ENCODE results near the gene TUBB4B.

The TUBB4B gene

DNA sequence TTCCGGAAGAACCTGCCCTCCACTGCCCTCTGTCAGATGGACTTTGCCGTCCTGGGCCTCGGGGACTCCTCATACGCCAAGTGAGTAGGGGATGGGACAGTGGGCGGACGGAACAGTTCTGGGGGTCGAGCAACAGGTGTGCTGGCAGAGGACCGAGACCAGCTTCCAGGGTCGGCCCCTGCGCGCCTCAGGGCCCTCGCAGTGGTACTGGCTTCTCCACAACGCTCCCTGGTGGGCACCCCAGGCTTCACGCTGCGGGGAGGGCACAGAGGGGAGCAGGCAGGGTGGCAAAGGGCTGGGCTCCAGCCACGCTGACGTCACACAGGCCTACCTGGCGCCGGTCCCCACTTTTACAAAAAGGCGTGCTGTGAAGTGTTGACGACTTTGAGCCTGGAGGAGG lies 28.6 kb upstream of the TUBB4B start:
- DNase-seq (ENCODE audit: low read depth) = no peak

- DNase-seq (ENCODE audit: low read depth) = no peak
These were observed 27.7 kb upstream of the TUBB4B start for GRCh38 chr9:137213160-137214060.

- no peak for DNase-seq (ENCODE audit: low read depth)
These were observed 26.5 kb upstream of the TUBB4B start for GRCh38 chr9:137214620-137215019.

DNA sequence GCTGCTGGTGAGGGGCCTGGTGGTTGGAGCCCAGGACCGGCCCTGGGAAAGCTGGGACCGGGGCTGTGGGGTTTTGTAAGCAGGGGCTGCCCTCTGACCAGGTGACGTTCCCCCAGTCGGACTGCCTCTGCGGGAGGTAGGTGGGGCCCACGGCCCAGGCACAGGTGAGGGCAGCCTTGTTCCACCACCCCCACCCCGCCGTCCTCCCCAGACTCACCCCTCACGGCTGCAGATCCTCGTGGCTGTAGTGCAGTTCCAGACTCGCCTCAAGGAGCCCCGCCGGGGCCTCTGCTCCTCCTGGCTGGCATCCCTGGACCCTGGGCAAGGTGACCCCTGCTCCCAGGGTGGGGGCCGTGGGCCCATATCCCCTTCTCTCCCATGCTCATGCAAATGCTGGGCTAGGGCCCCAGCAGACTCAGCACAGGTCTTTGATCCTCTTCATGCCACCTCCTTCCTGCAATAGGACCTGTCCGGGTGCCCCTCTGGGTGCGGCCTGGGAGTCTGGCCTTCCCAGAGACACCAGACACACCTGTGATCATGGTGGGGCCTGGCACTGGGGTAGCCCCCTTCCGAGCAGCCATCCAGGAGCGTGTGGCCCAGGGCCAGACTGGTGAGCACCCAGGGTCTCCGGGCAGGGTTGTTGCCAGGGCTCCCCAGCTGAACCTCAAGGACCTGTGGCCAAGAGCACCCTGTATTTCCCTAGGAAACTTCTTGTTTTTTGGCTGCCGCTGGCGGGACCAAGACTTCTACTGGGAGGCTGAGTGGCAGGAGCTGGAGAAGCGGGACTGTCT lies 25.7 kb upstream of the TUBB4B start:
- no peak for DNase-seq (ENCODE audit: low read depth)

- DNase-seq (ENCODE audit: low read depth) = no peak
These were observed 24.7 kb upstream of the TUBB4B start for GRCh38 chr9:137216188-137216965.

GRCh38 chr9:137217276-137218211 lies 23.5 kb upstream of the TUBB4B start:
- DNase-seq (ENCODE audit: low read depth) = no peak

DNA sequence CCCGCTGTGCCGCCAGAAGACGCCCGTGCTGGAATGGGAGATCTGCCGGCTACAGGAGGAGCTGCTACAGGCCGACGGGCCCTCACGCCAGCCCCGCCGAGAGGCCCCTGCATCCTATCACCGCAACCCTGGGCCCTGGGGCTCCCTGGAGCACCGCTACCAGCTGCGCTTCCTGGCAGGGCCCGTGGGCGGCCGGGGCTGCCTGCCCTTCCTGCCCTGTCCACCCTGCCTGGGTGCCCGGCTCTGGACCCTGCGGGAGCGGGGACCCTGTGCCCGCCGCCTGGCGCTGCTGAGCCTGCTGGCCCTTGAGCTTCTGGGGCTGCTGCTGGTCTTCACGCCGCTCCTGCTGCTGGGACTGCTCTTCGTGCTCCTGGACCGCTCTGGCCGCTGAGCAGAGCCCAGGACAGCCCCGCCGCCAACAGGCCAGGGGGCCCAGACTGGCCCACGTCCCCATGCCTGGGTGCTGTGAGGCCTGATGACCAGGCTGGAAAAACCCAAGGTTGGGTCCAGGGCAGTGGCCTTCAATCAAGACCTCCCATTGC lies 22.8 kb upstream of the TUBB4B start:
- no peak for DNase-seq (ENCODE audit: low read depth)

DNA sequence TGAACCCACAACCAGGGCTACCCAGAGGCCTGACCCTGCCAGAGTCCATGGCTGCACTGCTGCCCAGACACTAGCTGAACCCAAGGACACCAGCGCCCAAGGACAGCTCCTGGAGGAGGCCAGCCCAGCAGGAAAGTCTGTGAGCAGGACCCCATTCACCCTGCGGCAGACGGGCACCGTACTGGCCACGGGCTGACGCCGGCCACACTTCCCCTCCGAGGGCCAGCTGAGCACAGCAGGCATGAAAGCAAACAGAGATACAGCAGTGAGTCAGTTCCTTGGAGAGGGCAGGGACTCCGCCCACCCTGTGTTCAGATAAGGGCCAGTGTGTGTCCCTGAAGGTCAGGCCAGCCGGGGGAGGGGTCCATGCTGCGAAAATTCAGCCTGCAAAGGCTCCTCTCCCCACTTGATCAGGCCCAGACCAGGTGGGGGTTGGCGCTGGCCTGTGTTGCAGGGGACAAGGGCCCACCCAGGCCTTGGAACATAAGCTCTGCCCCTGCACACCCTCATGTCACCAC lies 22.3 kb upstream of the TUBB4B start:
- no peak for DNase-seq (ENCODE audit: low read depth)

DNA sequence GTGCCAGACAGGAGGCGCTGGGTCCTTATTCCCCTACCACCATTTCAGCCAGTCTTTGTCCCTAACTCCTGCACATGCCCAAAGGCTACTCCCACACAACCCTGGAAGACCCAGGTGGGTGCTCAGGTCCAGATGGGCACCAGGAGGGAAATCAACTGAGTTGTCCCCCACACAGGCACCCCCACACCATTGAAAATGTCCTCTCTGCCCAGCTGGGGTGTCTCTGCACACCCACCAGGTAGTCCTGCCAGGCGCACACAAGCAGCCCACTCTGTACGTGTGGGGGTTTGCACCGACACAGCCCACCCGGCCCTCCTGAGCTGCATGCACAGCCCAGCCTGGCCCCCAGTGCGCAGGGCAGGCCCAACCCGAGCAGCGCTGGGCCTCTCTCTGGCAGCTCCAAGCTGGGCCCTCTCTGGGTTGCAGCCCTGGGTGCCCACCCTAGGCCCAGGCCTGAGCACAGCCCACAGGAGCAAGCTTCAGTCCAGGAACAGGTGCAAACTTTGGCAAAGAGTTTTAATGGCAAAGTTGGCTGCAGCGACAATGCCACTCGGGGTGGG lies 21.2 kb upstream of the TUBB4B start:
- no peak for DNase-seq (ENCODE audit: low read depth)

DNA sequence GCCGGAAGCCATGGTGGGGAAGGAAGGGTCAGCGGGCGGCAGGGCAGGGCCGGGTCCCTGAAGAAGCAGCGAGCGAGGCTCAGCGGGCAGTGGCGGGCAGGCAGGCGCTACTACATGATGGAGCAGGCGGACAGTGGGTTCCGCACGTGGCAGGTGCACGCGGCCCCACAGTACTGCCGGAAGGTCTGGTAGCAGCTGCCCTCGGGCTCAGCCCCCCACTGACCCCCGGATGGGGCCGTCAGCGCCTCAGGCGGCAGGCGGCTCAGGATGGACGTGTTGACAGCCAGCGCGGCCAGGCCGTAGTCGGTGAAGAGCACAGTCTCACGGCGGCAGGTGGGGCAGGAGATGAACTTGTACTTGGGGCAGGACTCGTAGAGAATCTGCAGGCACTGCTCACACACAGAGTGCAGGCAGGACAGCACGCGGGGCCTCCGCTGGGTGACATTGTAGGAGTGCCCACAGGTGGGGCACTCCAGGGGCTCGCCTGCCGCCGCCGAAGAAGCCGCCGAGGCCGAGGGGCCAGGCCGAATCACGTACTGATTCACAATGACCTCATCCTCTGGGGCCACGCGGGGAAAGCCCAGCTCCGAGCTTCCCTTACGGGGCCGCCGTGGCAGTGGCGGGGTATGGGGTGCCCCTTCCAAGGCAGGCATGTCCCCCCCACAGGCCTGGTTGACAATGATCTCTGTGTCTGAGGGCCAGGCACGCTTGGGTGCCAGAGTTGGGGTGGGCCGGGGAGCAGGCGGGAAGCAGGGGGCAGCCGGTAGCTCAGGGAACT lies 20.6 kb upstream of the TUBB4B start:
- DNase-seq (ENCODE audit: low read depth) = no peak

DNA sequence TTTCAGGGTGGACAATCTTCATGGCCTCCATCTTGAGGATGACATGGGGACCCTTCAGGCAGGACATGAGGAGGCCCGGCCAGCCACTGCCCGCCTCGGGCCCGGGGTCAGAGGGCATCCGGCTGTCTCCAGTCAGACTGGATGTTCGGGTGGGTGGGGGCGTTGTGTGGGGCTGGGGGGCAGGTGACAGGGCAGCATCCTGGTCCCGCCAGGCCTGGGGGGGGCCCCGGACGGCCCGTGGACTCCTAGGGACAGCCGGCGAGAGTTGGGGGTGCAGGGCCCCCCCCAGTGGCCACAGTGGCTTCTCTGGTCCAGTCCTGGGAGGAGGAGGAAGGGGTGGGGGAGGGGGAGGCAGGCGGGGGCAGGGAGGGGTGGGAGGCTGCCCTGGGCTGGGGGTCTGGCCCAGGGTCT lies 20.0 kb upstream of the TUBB4B start:
- DNase-seq (ENCODE audit: low read depth) = no peak

- DNase-seq (ENCODE audit: low read depth) = no peak
These were observed 19.5 kb upstream of the TUBB4B start for GRCh38 chr9:137221506-137222111.

GRCh38 chr9:137222190-137223077 lies 18.7 kb upstream of the TUBB4B start, which contains the start of gene RNF208:
TSS of gene RNF208 (minus strand) at chr9:137222240. CDS start at chr9:137221212, 1,028 bp downstream.
- no peak for DNase-seq (ENCODE audit: low read depth)

- peak; percentile 96 for DNase-seq (ENCODE audit: low read depth)
These were observed 17.8 kb upstream of the TUBB4B start for GRCh38 chr9:137223078-137223970.

- no peak for DNase-seq (ENCODE audit: low read depth)
These were observed 16.0 kb upstream of the TUBB4B start, which contains the start of gene CYSRT1 for GRCh38 chr9:137224830-137225694. TSS of gene CYSRT1 (plus strand) at chr9:137225174. CDS start at chr9:137225622, 448 bp downstream.
